GM18867 (cell line): ENCODE measurements around the gene MAMDC4.
"Not testable (repeated sequence)": the region's sequence is repeated elsewhere in the genome, so short reads cannot be mapped to it uniquely, and the experiment has no call there.

Source experiments
- ATAC-seq: cut with Tn5 transposase; IDR thresholded peaks from one replicate; pipeline ENCODE4 v1.9.1; 2021; ENCODE audit warnings: mild to moderate bottlenecking, moderate library complexity; ENCODE audit not compliant: unreplicated experiment

Gene MAMDC4

DNA sequence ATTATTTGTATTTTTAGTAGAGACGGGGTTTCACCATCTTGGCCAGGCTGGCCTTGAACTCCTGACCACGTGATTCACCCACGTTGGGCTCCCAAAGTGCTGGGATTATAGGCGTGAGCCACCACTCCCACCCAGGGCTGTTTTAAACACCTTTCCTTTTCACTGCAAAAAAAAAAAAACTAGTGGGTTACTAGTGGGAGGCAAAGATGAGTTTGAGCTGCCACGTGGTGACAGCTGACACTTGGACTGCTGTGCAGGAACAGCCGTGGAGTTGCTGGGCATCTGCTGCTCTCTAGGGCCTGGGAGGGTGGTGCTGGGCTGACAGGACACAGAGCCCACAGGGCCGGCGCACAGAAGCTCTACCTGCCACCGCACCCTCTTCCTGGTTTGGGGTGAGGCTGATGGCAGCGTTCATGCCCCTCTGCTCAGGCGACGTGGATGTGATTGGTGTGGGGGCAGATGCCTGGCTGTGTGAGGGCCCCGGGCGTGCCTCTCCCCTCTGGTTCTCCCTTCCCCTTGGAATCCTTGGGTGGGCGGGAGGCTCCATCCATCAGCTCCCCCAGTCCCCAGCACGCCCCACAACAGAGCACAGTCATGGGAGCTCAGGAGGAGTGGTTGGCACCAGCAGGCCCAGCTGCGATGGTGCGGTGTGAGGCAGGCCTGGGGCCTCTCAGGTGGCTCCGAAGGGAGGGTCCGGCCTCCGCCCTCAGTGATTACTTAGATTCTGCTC, 27.5 kb upstream of the MAMDC4 start:
- no peak for ATAC-seq

DNA sequence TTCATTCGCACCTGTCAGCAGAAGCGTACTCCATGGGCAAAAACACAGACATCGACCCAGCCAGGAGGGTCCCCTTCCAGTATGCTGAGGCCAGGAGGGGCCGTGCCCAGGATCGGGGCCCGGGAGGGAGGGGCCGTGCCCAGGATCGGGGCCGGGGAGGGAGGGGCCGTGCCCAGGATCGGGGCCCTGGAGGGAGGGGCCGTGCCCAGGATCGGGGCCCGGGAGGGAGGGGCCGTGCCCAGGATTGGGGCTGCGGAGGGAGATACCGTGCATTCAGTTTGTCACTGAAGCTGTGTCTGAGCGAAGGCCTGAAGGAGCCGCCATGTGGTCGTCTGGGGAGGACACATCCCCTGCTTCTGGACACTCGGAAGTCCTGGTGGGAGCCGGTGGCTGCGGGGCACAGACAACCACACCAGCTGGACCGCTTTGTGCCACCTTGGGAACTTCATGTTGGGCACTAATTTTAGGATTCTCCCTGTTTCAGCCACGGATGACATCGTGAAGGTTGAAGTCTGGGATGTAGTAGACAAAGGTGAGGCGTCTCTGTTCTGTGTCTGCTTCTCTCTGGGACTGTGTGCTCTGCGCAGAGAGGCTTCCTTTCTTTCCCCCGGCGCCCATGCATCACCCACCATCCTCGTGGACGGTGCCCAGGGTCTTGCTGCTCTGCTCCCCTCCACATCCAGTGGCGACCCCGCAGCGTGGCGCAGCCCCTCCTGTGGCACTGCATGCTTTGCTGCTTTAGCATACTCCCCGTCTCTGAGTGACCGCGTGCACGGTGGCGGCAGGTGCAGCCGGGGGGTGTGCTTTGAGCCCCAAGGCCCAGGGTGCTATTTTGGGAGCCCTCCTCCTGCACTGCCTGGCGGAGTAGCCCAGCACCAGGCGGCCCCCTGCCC, 26.6 kb upstream of the MAMDC4 start:
- ATAC-seq, result no peak

DNA sequence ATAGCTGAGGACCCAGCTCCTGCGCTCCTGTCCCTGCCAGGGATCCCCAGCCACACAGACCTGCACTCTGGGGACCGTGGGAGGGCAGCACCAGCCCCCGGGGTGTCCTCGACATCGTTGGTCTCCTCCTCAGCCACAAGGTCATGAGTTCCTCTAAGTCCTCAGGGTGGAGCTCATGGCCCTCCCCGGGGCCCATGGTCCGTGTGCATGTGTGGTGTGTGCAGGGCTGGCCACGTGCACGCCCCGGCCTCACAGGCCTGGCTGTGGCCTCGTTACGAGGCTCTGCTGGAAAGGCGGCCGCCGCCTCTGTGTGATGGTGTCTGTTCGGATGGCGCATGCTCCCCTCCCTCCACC, 26.0 kb upstream of the MAMDC4 start:
- no peak for ATAC-seq

DNA sequence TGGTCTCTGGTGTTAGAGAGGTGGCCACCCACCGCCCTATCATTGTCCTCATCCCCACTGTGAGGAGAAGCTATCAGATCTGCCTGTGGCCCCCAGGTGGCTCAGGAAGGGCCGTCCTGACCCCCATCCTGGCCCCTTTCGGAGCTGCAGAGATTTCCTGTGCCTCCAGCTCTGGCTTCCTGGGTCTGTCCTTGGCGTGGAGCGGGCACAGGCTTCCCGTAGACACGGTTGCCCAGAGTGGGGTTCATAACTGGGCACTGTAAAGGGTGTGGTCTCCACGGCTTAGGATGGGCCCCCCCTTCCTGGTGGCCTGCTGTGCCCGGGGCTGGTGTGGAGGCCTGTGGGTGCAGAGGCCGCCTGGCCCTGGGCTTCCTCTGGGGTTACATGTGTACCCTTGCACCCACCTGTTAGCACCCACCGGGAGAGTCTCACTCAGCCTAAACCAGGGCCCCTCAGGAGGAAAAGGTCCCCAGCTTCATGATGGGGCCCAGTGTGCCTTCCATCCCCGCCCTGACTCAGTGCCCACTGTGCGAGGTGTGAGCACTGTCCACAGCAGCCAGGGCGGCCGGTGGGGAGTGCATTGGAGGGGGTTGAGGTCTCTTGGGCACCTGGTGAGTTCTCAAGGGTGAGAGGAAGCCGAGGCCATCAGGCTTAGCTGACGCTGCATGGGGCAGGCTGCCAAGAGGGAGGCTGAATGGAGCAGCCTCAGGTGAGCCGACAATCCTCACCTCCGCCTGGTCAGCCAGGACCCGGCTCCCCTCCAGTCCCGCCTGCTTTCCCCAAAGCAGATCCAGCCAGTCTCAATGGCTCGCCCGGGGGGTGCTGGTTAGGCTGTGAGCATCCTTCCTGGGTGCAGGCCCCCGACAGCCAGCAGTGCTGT, 25.2 kb upstream of the MAMDC4 start:
- ATAC-seq, result no peak

DNA sequence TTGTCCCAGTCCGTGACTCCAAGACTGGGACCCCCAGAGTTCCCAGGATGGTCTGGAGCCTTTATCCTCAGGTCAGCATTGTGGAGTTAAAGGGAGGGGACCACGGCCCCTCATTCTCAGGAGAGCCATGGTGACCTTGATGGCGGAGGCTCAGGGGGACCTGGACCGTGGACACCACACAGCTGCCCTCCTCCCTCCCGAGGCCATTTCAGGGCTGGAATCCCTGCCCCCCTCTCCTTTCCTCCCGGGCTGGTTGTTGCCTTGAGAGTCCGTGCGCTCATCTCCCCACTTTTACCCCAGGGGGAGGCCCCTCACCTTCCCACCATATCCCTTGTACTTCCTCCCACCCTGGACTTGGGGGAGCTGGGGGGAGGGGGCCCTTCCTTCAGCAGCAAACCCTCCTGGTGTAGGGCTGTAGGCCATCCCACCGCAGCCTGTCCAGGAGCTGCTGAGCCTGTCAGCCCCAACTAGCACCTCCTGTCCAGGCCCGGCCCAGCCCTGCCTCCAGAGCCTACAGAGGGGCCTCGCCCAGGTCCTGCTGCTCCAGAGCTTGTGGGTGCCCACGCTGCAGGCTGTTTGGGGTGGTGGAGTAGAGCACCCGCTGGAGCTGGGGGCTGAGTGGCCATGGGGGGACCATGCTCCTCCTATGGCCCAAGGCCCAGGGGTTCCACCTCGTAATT, 24.2 kb upstream of the MAMDC4 start:
- no peak for ATAC-seq

DNA sequence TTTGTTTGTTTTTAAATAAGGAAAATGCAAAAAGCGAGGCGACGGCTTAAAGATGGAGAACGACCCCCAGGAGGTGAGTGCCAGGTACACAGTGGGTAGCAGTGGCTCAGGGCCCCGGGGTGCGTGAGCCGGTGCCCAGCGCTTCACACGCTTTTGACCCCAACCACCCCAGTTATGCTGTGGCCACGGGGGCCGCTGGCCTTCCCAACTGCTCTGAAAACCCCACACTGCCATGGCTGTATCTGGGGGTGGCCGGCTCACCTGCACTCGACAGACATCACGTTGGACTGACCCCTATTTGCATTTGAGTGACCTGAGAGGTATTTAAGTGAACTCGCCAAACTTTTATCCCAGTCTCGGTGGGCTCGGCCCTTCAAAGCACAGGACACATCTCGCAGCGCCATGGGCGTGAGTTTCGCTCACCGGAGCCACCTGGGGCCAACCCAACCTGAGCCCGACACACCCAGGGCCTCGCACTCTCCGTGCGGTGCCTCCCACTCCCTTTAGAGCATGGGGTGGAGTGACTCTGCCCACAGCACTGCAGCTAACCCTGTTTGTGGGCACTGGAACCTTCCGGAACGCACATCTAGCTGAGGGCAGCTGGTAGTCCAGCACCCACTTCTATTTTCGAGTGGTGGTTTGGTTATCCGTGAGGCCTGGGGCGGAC, 23.5 kb upstream of the MAMDC4 start:
- no peak for ATAC-seq

DNA sequence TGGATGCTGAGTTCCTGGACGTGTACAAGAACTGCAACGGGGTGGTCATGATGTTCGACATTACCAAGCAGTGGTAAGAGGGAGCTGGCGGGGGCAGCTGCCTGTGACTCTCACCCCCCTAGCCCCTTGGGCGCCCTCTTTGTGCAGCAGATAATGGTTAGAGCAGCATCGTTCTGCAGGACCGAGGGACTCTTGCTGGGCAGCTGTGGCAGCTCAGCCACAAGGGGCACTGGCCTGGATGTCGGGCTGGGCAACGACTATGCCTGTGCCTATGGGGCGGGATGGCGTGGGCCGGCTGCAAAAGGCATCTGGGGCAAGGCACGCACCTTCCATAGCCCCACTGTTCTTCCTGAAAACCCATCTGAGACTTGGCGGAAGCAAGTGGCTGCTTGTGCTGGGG, 22.7 kb upstream of the MAMDC4 start:
- no peak for ATAC-seq

DNA sequence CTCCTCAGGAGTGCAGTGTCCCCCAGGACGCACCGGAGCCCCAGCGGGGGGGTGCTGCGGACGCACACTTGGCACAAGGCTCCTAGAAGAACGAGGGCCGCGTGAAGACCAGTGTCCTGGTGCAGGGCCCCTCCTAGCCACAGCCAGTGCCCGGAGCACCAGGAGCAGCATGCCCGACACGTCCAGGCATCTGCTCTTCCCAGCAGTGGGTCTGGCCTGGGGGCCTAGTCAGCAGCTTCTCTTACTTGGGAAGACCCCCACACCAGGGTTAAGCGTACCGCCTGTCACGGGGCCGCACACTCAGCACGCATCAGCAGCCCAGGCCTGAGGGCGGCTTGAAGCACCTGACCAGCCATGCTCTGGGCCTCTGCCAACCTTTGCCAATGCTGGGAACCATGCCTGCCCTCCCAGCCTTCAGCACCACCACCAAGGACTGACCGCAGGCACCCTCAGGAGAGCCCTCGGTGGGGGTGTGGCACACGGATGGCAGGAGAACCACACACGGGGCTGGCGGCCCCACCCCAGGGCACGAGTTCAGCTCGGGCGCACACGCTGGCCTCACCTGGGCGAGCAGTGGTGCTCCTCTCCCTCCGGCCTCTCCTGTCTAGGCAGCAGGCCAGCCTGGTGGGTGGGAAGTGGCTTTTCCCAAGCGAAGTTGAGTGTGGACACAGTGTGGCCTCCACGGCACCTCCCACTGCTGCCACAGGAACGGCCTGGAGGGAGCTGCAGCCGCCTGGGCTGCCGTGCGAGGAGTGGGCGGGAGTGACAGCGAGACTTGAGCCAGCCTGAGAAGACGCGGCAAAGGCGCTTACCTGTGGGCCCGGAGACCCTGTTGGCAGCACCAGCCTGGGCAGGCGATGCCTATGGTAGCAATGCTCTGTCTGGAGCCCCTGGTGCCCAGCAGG, 21.9 kb upstream of the MAMDC4 start:
- ATAC-seq, result no peak

DNA sequence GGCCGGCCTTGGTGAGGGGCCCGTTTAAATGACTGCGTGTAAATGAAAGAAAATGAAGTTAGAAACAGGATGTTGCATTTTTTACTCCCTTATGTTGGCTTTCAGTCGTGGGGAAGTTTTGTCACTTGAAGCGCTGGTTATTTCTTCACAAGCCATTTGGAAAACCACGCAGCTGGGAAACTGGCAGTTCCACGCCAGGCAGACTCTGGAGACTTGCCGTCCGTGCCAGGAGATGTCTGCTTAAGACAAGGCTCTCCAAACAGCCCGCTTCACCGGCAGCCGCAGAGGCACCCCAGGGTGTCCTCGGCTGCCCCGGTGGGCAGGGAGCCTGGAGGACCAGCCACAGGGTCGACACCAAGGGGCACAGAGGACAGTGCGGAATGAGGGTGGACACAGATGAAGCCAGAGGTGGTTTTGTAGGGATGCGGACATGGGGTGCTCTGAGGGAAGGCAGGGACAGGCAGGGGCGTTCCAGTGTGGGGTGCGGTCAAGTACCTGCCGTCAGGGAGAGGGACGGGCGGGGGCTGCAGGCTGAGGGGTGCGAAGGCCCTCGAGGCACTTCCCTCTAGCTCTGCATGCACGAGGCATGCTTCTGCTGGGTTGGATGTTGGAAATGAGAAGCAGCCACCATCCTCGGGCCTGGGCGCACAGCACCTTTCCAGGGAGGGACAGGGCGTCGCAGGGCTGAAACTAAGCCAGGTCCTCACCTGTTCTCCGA, 21.0 kb upstream of the MAMDC4 start:
- no peak for ATAC-seq

DNA sequence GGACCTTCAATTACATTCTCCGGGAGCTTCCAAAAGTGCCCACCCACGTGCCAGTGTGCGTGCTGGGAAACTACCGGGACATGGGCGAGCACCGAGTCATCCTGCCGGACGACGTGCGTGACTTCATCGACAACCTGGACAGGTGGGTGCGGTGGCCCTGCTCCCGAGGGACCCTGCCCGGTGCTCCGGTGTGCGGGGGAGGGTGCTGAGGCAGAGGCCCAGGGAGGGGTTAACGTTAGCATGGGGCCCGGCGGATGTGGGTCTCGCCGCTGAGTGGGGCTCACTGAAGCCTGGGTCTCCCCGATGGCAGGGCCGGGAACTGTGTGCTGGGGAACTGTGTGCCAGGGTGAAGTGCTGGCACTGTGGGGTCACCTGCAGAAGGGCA, 20.4 kb upstream of the MAMDC4 start:
- no peak for ATAC-seq

DNA sequence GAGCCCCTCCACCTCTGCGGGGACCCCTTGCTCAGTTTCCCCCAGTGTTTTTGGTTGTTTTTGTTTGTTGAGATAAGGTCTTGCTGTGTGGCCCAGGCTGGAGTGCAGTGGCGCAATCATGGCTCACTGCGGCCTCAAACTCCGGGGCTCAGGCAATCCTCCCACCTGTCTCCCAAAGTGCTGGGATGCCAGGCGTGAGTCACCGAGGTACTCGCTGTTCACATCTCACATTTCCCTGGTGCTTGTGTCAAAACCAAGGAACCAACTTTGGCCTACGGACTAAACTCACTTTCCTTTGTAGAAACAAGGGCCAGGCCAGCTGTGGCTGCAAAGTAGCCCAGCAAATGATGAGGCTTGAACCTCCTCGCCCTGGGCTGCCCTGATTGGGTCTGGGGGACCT, 19.6 kb upstream of the MAMDC4 start:
- no peak for ATAC-seq

DNA sequence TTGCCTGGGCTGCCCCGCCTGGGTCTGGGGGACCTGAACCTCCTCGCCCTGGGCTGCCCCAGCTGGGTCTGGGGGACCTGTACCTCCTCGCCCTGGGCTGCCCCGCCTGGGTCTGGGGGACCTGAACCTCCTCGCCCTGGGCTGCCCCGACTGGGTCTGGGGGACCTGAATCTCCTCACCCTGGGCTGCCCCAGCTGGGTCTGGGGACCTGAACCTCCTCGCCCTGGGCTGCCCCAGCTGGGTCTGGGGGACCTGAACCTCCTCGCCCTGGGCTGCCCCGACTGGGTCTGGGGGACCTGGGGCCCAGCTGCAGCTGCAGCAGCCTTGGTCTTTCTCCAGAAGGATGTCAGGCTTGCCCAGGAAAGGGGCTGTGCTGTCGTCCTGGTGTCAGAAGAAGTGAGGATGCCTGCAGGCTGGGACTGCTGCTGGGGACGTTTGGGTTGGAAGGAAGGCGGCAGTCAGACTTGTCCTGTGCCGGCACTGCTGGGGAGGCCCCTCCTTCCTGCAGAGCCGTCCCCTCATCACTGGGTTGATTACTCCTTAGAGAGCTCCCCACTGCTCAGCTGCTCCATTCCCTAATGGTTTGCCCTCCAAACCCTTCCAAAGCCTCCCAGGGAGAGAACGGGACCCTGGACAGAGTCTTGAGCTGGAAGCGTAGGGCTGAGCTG, 18.6 kb upstream of the MAMDC4 start:
- not testable (repeated sequence) for ATAC-seq

DNA sequence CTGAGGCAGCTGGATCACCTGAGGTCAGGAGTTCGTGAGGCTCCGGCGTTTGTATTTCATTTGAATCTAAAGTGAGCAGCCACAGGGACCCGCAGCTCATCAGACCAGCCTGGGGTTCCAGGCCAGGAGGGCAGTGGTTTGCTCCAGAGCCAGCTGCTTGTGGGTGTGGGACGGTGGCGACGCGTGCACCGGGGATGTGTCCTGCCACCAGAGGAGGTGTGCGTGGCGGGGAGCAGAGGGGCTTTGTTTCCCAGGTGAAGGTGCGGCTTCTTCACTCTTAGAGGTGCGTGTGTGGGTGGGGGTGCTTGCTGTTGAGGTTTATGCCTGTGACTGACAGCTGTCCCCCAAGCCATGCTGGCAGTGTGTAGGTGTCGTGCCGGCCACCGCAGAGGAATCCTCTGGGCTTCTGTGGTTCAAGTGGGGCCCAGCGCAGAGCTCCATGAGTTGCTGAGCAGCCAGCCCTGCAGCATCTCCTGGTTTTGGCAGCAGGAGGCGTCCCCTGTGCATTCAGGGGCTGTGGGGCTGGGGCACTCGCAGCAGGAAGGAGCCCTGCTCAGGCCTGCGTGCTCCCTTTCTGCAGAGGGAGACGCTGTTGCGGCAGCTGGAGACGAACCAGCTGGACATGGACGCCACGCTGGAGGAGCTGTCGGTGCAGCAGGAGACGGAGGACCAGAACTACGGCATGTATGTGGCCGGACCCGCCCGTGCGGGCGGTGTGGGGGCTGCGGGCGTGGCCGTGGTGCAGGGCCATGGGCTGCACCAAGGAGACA, 16.8 kb upstream of the MAMDC4 start:
- ATAC-seq, result no peak

DNA sequence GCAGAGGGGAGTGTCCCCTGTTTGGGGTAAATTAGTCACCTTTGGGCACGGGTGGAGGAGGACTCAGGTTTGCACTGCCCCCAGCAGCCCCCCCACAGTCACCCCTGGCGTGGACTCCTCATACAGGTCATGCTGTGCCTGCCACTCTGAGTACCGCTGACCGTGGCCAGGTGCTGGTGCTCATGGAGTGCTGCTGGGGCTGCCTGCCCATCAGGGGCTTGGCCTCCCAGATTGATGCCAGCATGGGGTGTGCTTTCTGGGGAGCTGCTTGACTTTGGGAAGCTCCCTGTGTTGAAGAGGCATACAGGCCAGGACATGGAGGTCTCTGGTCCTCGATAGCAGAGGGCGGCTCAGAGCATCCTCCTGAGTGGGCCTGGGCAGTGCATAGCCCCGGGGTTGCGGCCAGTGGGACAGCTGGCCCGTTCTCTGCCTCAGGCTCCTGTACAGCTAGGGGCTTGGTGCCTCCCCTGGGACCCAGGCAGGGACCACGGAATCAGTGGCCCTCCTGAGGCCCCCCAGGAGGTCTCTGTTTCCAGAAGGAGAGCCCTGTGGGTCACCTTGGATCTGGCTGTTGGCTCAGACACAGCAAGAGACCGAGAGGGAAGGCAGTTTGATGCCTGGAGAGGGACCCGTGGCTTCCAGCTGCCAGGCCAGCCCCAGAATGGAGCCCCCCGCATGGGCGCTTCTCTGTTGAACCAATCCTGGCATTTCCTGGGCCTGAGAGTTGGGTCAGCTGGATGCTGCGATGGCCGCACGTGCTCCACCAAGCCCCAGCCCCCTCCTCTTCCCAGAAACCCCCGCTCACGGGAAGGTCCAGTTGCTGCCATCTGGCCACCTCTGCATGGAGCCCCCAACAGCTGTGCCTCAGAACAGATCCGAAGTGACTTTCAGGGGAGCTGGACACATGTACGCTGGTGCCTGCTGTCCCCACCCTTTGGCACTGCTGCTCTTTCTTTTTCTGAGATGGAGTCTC, 15.9 kb upstream of the MAMDC4 start:
- ATAC-seq, result no peak

DNA sequence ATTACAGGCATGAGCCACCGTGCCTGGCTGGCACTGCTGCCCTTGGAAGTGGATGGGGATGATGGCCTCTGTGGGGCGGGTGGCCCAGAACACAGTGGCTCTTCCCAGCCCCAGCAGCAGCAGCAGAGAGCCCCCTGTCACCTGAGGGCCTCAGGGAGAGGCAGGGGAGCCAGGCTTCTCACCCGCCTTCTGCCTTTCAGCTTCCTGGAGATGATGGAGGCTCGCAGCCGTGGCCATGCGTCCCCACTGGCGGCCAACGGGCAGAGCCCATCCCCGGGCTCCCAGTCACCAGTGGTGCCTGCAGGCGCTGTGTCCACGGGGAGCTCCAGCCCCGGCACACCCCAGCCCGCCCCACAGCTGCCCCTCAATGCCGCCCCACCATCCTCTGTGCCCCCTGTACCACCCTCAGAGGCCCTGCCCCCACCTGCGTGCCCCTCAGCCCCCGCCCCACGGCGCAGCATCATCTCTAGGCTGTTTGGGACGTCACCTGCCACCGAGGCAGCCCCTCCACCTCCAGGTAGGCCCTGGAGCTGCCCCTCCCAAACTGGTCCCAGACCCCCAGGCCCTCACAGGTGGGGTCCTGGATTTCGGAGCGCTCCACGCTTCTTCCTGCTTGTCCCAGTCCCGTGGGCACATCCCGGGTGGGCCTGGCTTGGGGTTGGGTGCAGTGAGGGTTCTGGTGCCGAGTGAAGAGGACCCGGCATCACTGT, 14.8 kb upstream of the MAMDC4 start:
- no peak for ATAC-seq

DNA sequence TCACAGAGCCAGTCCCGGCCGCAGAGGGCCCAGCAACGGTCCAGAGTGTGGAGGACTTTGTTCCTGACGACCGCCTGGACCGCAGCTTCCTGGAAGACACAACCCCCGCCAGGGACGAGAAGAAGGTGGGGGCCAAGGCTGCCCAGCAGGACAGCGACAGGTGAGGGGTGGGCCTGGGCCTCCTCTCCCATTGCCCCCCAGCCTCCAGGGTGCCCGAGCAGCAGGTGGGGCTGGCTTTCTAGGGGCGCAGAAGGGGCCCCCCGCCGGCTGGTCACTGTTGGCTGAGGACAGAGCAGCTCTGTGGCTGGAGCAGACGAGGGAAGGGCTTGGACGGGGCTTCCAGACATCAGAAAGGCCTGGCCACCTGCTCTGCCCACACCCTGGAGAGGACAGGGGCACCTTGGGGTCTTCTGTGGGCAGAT, 14.3 kb upstream of the MAMDC4 start:
- not testable (repeated sequence) for ATAC-seq
